ENCODE results near the gene CIB2. TPM values are rescaled to one million over a fixed set of nuclear protein-coding genes. Genes with fewer than 3 reads are reported as not detected.

Gene CIB2
- total RNA-seq, 1 donor from 2014 or later: 10.1 TPM

DNA sequence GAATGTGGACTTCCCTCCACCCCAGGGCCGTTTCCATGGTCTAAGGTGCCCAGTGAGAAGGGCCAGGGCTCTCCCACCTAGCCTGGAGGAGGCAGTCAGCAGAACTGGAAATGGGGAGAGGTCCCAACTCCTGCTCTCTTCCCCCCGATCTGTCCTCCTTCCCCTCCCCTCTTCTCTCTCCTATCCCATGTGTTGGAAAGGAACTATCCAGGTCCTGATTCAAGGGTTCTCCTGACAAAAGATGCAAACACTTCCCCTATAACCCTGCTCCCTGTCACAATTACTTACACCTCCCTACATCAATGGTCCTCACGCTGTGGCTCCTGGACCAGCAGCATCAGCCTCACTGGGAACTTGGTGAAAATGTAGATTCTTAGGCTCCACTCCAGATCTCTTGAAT lies 6.0 kb downstream of the CIB2 start:
- no peak for DNase-seq (ENCODE audit: low read depth)
- H3K4me3 ChIP-seq (ENCODE audit: low read depth, low read length): no peak overlapping the region
- TF ChIP-seq, protein P1, sequence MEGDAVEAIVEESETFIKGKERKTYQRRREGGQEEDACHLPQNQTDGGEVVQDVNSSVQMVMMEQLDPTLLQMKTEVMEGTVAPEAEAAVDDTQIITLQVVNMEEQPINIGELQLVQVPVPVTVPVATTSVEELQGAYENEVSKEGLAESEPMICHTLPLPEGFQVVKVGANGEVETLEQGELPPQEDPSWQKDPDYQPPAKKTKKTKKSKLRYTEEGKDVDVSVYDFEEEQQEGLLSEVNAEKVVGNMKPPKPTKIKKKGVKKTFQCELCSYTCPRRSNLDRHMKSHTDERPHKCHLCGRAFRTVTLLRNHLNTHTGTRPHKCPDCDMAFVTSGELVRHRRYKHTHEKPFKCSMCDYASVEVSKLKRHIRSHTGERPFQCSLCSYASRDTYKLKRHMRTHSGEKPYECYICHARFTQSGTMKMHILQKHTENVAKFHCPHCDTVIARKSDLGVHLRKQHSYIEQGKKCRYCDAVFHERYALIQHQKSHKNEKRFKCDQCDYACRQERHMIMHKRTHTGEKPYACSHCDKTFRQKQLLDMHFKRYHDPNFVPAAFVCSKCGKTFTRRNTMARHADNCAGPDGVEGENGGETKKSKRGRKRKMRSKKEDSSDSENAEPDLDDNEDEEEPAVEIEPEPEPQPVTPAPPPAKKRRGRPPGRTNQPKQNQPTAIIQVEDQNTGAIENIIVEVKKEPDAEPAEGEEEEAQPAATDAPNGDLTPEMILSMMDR (conservative IDR thresholded peaks at IDR 0.05; ENCODE audit: low read depth, low read length): no peak

DNA sequence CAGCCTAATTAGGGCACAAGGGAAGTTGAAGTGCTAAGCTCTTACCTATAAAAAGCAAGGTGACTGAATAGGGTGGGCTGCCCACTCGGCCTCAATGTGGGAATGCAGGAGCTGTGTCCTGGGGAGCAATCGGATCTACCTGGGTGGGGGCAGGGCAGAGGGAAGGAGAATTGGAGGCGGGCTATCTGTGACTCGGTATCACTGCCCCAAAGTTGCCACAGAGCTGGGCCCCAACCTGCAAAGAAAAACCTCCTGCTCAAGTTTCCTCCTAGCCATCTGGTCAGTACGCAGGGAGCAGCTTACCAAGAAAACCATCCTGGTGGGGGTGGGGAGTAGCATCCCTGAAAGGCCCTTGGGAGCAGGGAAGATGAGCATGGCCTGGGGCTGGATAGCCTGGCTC lies 10.7 kb downstream of the CIB2 start:
- no peak overlapping the region for H3K4me3 ChIP-seq (ENCODE audit: low read depth, low read length)
- TF ChIP-seq, protein P1 (conservative IDR thresholded peaks at IDR 0.05; ENCODE audit: low read depth, low read length): no peak

DNA sequence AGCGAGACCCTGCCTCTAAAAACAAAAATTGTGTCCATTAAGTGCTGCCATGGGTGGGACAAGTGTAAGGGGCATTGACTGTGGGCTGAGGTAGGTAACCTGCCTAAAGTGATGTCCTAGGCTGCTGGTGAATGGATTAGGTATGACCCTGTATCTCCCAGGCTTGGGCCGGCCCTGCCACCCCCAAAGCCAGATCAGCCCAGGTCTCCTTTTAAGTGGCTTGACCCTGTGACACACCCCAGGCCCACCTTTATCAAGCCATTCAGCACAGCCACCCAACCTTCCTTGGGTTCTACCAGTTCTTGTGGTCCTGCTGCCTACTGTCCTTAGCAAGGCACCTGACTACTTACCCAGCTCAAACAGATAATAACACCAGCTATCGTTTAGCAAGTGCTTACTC lies 18.7 kb downstream of the CIB2 start:
- TF ChIP-seq, protein P1 (conservative IDR thresholded peaks at IDR 0.05; ENCODE audit: low read depth, low read length): no peak
- no peak for DNase-seq (ENCODE audit: low read depth)
- no peak overlapping the region for H3K4me3 ChIP-seq (ENCODE audit: low read depth, low read length)

More for the DNA sequence above, 10.7 kb downstream of the CIB2 start:
- no peak for DNase-seq (ENCODE audit: low read depth)

DNA sequence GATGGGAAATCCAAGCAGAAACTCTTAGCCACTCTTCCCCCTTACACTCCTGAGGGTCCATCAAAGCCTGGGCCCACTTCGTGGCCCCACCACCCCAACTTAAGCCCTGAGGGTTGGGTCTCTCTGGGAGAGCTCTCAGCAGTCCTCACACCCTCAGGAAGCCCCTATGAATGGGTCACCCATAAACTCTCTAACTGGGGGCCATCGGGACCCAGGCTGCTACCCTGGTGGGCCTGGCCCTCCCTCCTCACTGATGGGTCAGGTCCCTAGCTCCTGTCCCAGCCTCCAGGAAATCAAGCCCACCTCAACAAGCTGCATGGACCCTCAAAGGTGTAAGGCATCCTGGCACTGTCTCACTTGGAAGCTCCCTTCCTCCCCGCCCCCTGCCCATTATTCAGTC lies 19.5 kb downstream of the CIB2 start:
- TF ChIP-seq, protein P1 (conservative IDR thresholded peaks at IDR 0.05; ENCODE audit: low read depth, low read length): no peak
- DNase-seq (ENCODE audit: low read depth): no peak
- no peak overlapping the region for H3K4me3 ChIP-seq (ENCODE audit: low read depth, low read length)

DNA sequence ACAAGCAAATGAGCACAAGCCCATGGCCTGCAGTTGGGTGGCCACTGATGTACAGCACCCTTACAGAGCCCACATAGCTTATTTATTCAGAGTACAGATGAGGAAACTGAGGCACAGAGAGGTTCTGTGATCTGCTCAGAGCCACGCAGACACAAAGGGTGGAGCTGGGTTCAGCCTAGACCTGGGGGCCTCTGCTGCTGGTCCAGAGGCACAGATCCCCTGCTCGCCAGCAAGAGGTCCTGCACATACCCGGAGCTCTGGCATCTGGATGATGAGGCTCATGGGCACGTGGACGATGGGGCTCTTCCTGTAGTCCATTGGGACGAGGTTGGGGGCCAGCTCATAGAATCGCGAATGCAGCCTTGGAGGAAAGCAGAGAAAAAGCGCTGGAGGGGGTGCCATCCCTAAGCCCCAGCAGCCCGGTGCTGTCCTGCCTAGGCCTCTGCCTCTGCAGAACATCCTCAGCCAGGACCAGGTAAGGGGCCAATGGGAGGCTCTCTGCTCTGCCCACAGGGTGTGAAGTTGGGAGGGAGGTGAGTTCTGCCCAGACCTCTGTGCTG lies 20.2 kb downstream of the CIB2 start:
- DNase-seq (ENCODE audit: low read depth): no peak

DNA sequence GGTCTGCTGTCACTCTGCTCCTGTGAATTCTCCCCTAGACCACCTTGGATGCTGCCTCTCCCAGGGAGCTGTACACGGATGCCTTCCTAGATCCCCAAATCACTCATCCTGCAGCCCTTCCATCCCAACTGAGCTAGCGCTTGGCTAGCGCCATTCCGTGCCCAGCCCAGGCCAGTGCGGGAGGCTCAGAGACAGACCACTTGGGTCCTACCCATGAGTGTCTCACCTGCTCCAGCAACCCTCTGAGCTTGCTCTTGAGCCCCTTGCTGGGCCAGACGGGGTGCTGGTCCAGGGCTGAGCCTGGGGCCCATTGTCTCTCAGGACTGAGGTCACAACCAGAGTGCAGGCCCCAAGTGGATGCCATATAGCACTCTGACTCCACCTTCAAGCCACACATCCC lies 21.1 kb downstream of the CIB2 start:
- TF ChIP-seq, protein P1 (conservative IDR thresholded peaks at IDR 0.05; ENCODE audit: low read depth, low read length): no peak
- no peak for DNase-seq (ENCODE audit: low read depth)
- H3K4me3 ChIP-seq (ENCODE audit: low read depth, low read length): no peak overlapping the region

More for the DNA sequence above, 20.2 kb downstream of the CIB2 start:
- TF ChIP-seq, protein P1 (conservative IDR thresholded peaks at IDR 0.05; ENCODE audit: low read depth, low read length): no peak
- no peak overlapping the region for H3K4me3 ChIP-seq (ENCODE audit: low read depth, low read length)

DNA sequence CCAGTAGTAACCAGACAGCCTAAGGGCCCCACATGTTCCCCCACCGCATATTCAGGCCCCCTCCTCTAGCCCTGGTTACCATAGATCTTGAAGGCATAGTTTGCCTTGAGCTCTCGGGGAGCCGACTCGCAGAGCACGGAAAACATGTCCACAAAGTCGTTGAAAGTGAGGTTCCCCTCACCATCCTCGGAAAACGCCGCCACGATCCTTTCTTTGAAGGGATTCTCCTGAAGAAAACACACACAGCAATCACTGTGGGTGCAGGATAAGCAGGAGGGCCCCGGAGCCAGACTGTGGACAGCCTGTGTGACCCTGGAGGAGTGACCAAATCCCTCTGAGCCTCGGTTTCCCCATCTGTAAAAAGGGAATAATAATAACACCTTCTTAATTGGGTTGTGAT lies 22.1 kb downstream of the CIB2 start:
- DNase-seq (ENCODE audit: low read depth): no peak
- TF ChIP-seq, protein P1 (conservative IDR thresholded peaks at IDR 0.05; ENCODE audit: low read depth, low read length): no peak
- H3K4me3 ChIP-seq (ENCODE audit: low read depth, low read length): no peak overlapping the region

Data from epithelial cell of proximal tubule (primary cell).